Inflammatory macrophage (primary cell): Measurements from ENCODE around the gene HAL.

Experiments
- DNase-seq, 2 donors: peaks; one replicate each; pipeline ENCODE4 v3.0.0-alpha.2; 2020 to 2022
- total RNA-seq, 18 experiments: gene quantifications; one replicate each; lab custom pipeline; 2026; ENCODE audit warnings: mixed read lengths in 6 of 18, inconsistent platforms in 2 of 18; lab: John Stamatoyannopoulos, UW

HAL gene, protein sequence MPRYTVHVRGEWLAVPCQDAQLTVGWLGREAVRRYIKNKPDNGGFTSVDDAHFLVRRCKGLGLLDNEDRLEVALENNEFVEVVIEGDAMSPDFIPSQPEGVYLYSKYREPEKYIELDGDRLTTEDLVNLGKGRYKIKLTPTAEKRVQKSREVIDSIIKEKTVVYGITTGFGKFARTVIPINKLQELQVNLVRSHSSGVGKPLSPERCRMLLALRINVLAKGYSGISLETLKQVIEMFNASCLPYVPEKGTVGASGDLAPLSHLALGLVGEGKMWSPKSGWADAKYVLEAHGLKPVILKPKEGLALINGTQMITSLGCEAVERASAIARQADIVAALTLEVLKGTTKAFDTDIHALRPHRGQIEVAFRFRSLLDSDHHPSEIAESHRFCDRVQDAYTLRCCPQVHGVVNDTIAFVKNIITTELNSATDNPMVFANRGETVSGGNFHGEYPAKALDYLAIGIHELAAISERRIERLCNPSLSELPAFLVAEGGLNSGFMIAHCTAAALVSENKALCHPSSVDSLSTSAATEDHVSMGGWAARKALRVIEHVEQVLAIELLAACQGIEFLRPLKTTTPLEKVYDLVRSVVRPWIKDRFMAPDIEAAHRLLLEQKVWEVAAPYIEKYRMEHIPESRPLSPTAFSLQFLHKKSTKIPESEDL
- total RNA-seq = 0.29 to 8.4 (median 2.6) reads per million in 18 experiments

DNA sequence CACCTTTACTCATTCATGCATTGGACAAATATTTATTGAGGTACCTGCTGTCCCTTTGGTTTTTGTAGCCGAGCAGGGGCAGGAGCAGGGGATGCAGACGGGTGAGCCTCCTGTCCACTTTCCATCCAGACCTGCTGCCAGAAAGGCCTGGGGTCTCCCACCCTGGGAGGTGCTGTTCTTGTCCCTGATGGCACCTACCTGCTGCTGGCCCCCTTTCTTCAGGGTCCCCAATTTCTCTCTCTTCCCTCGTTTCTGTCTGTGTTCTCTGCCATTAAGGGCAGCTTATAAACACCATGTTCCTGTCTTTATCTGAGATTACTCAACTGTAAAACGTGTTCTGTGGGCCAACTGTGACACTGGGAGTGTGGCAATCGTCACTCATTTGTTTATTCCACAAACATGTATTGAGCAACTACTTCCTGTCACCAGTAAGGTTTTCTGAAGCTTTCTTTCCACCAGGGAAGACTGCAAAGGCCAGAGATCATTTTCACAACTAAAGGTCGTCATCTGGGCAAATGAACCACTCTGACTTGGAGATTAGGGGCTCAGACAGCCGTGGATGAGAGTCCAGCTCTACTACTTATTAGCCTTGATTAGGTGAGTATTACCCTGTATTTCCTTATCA, at the start of gene HAL:
TSS of gene HAL (minus strand) at position 311 of the 625 bp plus-strand sequence. CDS start 434 bp downstream, outside the sequence.
- DNase-seq = peak; percentile 84 to 92

DNA sequence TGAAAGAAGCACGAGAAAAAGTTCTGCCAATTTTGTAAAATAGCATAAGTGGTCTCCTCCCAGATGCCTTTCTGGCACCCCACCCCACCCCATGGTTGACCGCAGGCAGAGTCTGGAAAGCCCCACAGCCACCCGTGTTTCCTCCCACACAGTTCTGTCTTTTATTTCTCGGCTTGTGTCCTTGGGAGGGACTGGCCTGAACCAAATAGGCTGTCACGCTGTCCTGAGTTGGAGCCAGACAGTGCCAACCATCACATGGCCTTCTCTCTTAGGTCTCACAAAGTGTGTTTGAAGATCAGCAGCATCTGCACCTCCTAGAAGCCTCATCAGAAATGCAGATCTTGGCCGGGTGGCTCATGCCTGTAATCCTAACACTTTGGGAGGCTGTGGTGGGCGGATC, 49.4 kb upstream of the HAL start:
- peak; percentile 85 to 90 for DNase-seq

DNA sequence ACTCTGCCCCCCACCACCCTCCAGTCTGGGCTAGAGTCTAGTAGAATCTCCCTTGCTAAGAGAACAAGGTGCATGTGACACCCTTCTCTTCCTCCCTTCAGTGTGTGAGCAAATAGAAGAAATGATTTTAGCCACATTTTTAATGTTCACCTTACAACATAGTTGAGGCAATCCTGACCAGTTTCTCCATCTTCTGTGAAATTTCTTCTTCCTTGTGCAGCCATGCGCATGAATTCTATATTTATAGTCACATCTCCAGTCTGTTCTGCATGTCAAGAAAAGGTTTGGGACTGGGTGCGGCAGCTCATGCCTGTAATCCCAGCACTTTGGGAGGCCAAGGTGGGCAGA, 48.8 kb upstream of the HAL start:
- peak; percentile 76 to 90 for DNase-seq

DNA sequence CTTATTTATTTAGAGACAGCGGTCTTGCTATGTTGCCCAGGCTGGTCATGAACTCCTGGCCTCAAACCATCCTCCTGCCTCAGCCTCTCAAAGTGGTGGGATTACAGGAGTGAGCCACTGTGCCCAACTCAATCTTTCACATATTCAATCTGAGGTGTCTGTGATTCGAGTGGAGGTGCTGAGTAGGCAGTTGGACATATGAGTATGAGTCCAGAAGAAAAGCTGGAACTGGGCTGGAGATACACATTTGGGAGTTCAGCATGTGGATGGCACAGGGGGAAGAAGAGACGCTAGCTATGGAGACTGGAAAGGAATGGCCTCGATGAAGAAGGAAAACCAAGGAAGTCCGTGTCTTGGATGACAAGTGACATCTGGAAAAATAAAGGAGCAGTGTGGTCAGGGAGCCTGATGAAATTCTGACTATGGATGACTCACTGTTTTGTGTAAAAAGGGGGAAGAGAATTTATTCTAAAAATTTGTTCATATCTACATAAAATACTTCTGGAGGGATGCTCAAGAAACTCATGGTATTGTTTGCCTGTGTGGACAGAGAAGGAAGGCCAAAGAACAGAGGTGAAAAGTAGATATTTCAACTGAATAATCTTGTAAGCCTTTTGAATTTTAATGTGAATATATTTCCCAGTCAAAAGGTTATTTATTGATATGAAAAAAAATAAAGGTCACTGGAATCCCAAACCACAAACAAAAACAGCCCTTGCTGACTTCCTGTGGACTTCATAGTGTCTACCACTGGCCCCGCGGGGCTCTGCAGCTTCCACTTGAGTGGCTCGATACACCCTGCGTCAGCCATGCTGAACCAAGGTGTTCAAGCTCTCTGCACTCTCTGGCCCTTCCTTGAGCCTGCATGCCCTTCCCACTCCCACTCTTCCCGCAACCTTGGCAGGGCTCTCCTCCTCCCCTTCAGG, 48.1 kb upstream of the HAL start:
- peak; percentile 60 to 67 for DNase-seq

DNA sequence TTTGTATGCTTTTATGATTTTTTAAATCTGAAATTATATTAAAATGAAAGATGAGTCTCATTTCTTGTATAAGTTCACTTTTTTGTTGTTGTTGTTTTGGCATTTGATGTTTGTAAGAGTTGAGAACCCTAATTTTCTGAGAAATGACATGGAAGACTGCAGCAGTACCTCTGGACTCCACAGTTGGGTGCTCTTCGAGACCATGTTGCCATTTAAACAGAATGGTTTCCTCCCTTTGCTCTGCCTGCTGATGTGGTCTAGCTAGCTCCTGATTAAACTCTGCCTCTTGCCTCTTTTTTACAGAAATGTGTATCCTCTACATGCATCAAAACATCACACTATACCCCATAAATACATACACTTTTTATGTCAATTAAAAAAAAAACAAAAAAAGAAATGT, 45.0 kb upstream of the HAL start:
- DNase-seq = no peak

DNA sequence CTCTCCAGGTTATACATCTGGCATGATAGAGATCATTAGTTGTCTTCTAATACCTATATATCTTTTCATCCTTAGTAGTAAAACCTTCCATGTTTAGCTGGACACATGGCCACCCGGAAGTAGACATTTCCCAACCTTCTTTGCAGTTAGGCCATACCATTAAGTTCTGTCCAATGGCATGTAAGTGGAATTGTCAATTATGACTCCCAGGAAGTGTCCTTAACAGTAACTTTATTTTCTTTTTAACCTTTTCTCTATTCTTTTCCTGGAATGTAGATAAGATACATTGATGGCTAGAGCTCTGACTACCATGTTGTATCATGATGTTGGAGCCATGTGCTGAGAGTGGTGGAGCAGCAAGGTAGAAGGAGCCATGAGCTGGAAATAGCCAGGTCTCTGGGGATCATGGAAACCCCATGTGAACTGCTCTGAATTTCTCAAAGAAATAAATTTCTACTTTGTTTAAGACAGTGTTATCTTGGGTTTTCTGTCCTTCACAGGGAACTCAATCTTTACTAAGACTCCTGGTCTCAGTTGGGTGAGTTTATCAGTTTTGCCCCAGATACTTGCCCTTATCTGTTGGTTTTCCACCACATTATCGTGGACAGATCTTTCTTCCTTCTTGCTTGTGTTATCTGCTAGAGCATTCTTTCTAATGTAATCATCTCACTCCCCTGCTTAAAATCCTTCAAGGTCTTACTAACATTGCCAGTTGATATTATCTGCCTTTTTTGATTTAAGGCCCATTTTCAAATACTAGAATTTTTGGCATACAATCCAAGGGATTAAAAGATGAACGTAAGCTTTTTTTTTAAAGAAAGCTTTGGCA, 44.4 kb upstream of the HAL start:
- no peak for DNase-seq

DNA sequence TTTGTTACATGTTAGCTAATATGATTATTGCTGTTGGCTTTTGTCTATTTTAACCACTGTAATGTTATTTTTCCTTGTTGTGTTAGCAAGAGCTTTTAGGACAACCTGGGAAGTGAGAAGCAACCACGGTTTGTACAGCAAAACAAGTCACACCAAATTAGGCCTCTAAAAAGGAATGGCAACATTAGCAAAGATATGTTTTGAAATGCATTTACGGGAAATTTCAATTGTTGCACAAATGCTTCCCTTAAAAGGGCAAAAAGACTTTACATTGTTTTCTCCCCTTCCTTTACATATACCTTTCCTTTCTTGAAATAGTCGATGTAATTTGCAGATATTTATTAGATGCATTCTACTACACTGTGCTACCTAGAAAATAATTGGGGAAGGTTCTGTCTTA, 43.4 kb upstream of the HAL start:
- DNase-seq = peak; percentile 39 to 79

DNA sequence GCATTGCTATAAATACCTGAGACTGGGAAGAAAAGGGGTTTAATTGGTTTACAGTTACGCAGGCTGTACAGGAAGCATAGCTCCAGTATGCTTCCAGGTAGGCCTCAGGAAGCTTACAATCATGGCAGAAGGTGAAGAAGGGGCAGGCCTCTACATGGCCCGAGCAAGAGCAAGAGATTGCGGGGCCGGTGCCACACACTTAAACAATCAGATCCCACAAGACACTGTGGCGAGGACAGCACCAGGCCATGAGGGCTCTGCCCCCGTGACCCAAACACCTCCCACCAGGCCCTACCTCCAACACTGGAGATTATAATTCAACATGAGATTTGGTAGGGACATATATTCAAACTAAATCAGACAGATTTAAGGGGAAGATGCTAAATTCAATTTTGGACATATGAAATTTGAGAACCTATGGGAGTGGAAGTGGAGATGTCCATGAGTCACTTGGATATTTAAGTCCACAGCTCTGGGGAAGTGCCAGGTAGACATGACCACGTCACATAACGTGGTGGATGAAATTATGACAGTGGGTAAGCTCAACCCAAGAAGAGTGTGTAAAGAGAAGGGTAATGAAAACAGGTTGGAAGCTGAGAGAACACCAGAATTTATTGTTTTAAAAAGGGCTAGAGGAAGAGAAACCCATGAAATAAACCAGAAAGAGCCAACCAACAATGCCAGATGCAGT, 40.8 kb upstream of the HAL start:
- DNase-seq = peak in 1 of 2 donors; percentile 34

DNA sequence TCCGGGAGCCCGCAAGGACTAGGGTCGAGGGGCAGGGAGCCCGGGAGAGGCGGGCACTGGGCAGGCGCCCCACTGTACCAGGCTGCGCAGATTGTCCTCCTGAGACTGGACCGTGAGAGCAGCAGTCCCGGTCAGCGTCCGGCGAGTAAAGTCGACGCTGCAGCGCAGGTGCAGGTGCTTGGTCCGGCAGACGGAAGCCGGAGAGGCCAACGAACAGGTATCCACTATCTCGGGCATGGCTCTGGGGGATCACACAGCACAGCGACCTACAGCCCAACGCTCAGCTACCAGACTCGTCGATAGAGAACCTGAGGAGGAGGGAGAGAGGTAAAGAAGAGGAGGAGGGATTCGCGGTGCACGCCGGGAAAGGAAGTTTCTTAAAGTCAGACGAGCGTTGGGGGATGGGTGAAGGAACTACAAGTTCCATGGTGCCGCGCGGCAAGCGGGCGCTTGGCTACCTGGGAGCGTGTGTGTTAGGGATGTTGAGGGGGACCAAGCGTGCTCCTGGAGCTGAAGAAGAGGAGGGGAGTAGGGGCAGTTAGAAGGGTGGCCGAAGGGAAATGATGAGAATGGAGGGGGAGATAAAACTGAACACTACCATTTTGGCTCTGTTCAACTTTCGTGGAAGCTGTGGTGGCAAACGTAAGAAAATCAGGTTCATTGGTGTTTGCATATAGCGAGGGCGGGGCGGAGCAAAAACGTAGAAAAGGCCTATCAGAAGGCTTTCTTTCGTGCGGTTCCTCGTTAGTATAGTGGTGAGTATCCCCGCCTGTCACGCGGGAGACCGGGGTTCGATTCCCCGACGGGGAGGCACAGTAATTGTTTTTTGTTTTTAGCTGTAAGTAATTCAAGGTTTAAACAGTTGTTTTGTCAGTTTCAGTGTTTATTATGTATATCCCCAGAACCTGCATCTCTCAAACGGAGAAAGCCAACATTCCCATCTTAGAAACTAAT, 39.4 kb upstream of the HAL start, which contains the start of gene LTA4H:
TSS of gene LTA4H (minus strand) at position 305 of the 954 bp plus-strand sequence. CDS start at position 237, 68 bp downstream.
- DNase-seq = peak; percentile 97

DNA sequence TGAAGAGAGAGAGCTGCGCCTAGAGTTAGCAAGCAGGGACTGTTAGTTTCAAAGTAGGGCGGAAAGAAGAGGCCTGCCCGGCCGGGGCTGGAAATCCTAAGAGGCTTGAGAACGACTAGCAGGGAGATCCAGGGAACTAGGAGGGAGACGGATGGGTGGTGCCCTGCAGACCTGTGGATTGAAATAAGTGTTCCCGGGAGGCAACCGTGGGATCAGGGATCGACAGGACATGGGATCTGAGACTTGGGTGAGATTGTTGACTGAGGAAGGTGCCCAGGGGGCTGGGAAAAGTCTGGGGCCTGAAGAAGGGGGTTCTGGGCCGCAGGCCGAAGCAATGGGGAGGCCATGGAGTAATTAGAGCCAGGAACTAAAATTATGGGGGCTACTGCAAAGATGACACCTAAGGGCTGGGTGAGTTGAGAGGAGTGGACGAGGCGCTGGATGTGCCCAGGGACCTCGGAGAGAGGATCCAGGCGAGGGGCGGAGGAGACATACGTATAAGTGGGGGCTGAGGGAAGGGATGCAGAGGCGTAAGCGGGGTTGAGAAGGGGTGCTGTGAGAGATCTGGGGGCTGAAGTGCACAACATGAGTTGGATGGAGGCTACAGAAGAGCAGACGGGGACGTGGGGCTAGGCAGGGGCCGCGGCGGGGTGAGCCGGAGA, 38.6 kb upstream of the HAL start:
- peak in 1 of 2 donors; percentile 30 for DNase-seq

DNA sequence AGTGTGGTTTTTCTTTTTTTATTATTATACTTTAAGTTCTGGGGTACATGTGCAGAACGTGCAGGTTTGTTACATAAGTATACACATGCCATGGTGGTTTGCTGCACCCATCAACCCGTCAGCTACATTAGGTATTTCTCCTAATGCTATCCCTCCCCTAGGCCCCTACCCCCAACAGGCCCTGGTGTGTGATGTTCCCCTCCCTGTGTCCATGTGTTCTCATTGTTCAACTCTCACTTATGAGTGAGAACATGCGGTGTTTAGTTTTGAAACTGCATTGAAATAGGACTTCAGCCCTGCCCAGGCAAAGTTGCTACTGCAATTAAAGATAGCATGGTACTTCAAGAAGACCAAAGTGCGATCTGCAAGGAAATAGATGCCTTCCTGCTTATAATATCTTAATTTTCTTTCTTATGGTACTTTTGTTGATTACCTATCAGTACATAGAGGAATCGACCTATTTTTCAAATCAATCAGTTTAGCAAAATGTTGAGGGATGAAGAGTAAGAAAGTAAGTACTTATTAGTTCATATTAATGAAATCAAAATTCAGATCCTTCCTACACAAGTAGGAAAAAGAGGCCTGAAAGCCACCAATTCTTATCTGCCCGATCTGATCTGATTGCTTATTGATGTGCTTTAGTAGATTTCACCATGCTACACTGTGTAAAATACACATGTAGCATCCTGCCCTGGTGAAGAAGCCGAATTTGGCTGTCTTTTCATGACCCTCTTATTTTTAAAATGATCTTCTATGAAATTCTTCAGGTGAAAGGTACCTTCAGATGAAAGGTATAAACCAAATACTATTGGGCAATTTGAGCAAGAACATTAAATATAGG, 37.6 kb upstream of the HAL start:
- DNase-seq = peak in 1 of 2 donors; percentile 34

DNA sequence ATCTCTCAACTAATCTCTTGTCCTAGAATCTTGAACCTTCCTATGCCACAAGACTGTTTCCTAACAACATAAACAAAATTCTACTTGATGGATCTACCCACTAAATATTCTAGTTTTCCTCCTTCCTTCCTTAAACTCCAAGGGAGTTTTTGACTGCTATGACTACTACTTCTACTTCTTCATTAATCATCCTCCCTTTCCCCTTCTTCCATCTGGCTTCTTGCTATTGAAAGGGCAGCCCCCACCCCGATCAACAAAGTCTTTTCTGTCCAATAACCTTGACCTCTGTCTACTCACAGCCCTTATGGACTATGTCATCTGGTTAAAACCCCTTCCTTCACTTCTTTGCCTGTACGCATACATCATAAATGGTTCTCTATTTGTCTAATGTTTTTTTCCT, 33.7 kb upstream of the HAL start:
- no peak for DNase-seq

DNA sequence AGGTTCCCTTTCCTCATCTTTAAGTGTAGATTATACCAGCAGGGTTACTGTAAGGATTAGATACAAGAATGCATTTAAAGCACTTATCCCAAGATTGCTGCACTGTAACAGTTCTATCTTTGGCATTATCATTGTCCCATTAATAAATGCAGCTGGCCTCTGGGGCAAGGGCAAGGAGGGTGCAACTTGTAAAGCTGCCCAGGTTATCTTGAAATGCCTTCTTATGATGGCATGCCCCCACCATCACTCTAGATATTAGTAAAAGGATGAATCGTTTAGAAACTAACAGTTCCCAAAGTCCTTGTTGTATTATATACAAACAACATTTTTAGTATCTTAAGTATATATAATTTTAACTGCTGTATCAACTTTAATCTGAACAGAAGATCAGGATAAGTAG, 32.4 kb upstream of the HAL start:
- no peak for DNase-seq

DNA sequence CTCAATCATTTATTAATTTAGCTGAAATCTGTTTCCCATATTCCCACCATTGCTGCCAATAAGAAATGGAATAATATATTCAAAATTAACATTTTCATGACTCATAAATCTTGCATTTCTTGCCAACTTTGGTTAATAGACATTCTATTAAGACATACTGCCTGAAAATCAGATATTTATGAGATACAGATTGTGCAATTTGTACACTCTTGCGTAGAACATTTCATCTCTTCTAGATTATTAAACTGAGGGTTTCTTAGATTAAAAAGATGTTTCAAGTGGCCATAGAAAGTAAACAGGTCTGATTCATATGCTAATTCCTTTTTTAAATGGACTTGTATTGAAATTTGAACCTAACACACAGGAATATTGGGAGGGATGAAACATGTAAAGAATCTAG, 30.2 kb upstream of the HAL start:
- DNase-seq = no peak

DNA sequence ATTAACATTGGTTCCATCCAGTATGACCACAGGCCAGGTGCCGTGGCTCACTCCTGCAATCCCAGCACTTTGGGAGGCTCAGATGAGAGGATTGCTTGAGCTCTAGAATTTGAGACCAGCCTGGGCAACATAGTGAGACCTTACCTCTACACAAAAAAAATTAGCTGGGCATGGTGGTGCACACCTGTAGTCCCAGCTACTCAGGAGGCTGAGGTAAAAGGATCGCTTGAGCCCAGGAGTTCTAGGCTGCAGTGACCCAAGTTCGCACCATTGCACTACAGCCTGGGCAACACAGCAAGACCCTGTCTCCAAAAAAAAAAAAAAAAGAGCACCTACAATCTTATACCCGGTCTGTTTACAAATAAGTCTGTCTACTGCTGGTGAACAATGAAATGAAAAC, 29.4 kb upstream of the HAL start:
- no peak for DNase-seq

DNA sequence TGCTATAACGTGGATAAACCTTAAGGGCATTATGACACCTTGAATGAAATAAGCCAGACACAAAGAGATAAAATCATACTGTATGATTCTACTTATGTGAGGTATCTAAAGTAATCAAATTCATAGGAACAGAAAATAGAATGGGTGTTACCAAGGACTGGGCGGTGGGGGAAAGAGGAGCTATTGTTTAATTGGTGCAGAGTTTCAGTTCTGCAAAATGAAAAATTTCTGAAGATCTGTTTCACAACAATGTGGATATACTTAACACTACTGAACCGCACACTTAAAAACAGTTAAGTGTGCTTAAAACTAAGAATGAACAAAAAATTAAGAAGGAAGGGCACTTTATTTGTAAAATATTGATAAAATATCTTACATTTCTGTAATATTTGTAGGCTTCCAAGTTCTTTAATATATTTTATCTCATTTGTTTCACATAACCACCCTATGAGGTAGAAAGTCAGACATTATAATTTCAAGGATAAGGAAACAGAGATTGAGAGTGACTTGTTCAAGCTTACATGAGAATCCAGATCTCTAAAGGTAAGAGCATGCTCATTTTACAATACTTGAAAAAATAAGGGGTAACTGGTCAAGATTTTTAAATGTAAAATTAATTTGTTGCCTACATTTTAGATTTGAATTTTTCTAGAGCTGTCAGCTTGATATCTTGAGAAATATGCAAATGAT, 24.3 kb upstream of the HAL start:
- DNase-seq = peak; percentile 48 to 86

DNA sequence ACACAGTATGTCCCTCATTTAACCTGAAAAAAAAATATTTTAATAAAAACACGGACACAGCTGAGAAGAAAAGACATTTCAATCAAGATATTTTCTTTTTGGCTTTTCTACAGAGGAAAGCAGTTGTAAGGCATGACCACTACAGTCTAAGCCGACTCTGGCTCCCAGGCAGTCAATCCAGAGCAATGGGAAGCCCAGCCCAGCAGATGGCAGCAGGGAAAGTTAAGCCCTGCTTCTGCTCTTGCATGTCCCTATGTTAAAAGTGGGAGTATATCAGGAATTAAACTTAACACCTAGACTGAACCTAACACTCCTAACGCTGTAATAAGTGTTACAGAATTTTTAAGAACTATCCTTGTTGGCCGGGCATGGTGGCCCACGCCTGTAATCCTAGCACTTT, 19.5 kb upstream of the HAL start:
- DNase-seq = peak; percentile 43 to 50
